MG63 (cell line): Measurements from ENCODE around the gene SOX3. TPM values are rescaled to one million over a fixed set of nuclear protein-coding genes. Genes with fewer than 3 reads are reported as not detected.

Experiments
- DNase-seq: peaks from one replicate; pipeline ENCODE4 v3.0.0-alpha.2; 2020
- H3K27me3 ChIP-seq: fragments of 250-450 bp; sonication (Bioruptor Pico); 2 replicates; pipeline ENCODE4 v1.5.1; 2020; ENCODE audit warnings: mild to moderate bottlenecking, moderate library complexity
- H3K36me3 ChIP-seq: fragments of 250-450 bp; sonication (Bioruptor Pico); 2 replicates; pipeline ENCODE4 v1.5.1; 2020; ENCODE audit warnings: mild to moderate bottlenecking, moderate library complexity
- H3K4me3 ChIP-seq: fragments of 250-450 bp; sonication (Bioruptor Pico); 2 replicates; pipeline ENCODE4 v1.5.1; 2020; ENCODE audit warnings: mild to moderate bottlenecking, moderate library complexity
- H3K9me3 ChIP-seq: fragments of 250-450 bp; sonication (Bioruptor Pico); 2 replicates; pipeline ENCODE4 v1.5.1; 2020; ENCODE audit warnings: mild to moderate bottlenecking, moderate library complexity
- total RNA-seq: library from RNA; depleted of rRNA; stranded (reverse); fragments of >200 nt; shearing (Covaris generic); gene quantifications from 2 replicates; pipeline ENCODE4 v1.2.3, GENCODE V29; 2014; ENCODE audit warnings: low replicate concordance; rRNA removed

The SOX3 gene
- total RNA-seq, 1 experiment from 2014 or later, result not detected

GRCh38 chrX:140502491-140503237, 2.2 kb downstream of the SOX3 start:
- Histone ChIP-seq H3K27me3 (peaks cover 28% of the 10 kb centered on the region), H3K36me3 (no peaks in the 10 kb centered on the region), H3K4me3 (no peak overlapping the region), H3K9me3 (no peaks in the 10 kb centered on the region)
- no peak for DNase-seq

GRCh38 chrX:140501940-140502468, 2.9 kb downstream of the SOX3 start:
- H3K27me3 ChIP-seq, result peaks cover 25% of the 10 kb centered on the region
- no peak for DNase-seq
- H3K9me3 ChIP-seq, result no peaks in the 10 kb centered on the region
- no peaks in the 10 kb centered on the region for H3K36me3 ChIP-seq
- no peak overlapping the region for H3K4me3 ChIP-seq

- no peaks in the 10 kb centered on the region for H3K9me3 ChIP-seq
- no peak for DNase-seq
- peaks cover 20% of the 10 kb centered on the region for H3K27me3 ChIP-seq
- H3K36me3 ChIP-seq, result no peaks in the 10 kb centered on the region
- no peak overlapping the region for H3K4me3 ChIP-seq
Observed at GRCh38 chrX:140501321-140501720, 3.5 kb downstream of the SOX3 start.

GRCh38 chrX:140500441-140500840, 4.4 kb downstream of the SOX3 start:
- DNase-seq, result no peak
- Histone ChIP-seq H3K27me3 (peaks cover 11% of the 10 kb centered on the region), H3K9me3 (no peaks in the 10 kb centered on the region), H3K4me3 (no peak overlapping the region), H3K36me3 (no peaks in the 10 kb centered on the region)

GRCh38 chrX:140495739-140496138, 9.1 kb downstream of the SOX3 start:
- H3K36me3 ChIP-seq, result no peaks in the 10 kb centered on the region
- no peak overlapping the region for H3K4me3 ChIP-seq
- H3K27me3 ChIP-seq, result no peaks in the 10 kb centered on the region; the same call in 1 of the 2 replicates
- DNase-seq, result no peak
- H3K9me3 ChIP-seq, result no peaks in the 10 kb centered on the region

- H3K36me3 ChIP-seq, result no peaks in the 10 kb centered on the region
- H3K4me3 ChIP-seq, result no peak overlapping the region
Observed at GRCh38 chrX:140492066-140492994, 12.5 kb downstream of the SOX3 start.

GRCh38 chrX:140480765-140481164, 24.1 kb downstream of the SOX3 start:
- no peaks in the 10 kb centered on the region for H3K9me3 ChIP-seq
- H3K27me3 ChIP-seq, result no peaks in the 10 kb centered on the region
- no peaks in the 10 kb centered on the region for H3K36me3 ChIP-seq
- H3K4me3 ChIP-seq, result no peak overlapping the region
- DNase-seq, result peak; percentile 29

More at GRCh38 chrX:140492066-140492994, 12.5 kb downstream of the SOX3 start:
- DNase-seq, result no peak
- Histone ChIP-seq H3K27me3 (no peaks in the 10 kb centered on the region; the same call in 1 of the 2 replicates), H3K9me3 (no peaks in the 10 kb centered on the region)

GRCh38 chrX:140477987-140478386, 26.9 kb downstream of the SOX3 start:
- Histone ChIP-seq H3K27me3 (no peaks in the 10 kb centered on the region), H3K9me3 (no peaks in the 10 kb centered on the region), H3K36me3 (no peaks in the 10 kb centered on the region), H3K4me3 (no peak overlapping the region)
- DNase-seq, result no peak

GRCh38 chrX:140475025-140475424, 29.8 kb downstream of the SOX3 start:
- H3K36me3 ChIP-seq, result no peaks in the 10 kb centered on the region
- no peaks in the 10 kb centered on the region for H3K27me3 ChIP-seq
- H3K9me3 ChIP-seq, result no peaks in the 10 kb centered on the region
- DNase-seq, result no peak
- no peak overlapping the region for H3K4me3 ChIP-seq

GRCh38 chrX:140467211-140467610, 37.7 kb downstream of the SOX3 start:
- Histone ChIP-seq H3K36me3 (no peaks in the 10 kb centered on the region), H3K4me3 (no peak overlapping the region), H3K27me3 (no peaks in the 10 kb centered on the region), H3K9me3 (no peaks in the 10 kb centered on the region)
- peak; percentile 3 for DNase-seq

Other genes starting within 250 kb of the SOX3 start
- 1.6 and 2.5 TPM in 2 replicates for gene LINC00632, start 204.7 kb upstream of the SOX3 start, total RNA-seq